ENCODE results near the gene HNRNPA3.
"Not testable (repeated sequence)": the region's sequence is repeated elsewhere in the genome, so short reads cannot be mapped to it uniquely, and the experiment has no call there.

HNRNPA3 gene

GRCh38 chr2:177212106-177212890, at the start of gene HNRNPA3:
Gene HNRNPA3, plus strand, starts transcription at chr2:177212794. Its CDS starts 6 bp downstream, at chr2:177212800.
- DNase-seq (ENCODE audit: low spot score) = peak; percentile 99

DNA sequence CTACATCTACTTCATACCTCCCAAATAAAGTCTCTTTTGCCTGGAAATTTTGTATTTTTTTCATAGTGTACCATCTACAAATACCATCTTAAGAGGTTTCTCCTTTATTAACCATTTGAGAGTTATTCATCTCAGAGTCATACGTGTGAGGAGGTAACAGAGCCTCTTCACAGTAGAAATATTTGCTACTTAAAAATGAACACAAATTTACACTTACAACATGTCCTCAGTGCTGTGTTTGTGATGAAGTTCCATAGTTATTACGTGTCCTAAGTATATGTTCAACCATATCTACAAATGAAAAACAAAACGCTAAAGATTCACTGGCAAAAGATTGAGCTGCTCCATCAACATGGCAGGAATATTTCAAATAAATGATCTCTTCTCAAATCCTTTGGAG, 48.5 kb upstream of the HNRNPA3 start:
- DNase-seq (ENCODE audit: low spot score) = peak; percentile 67

GRCh38 chr2:177164584-177165052, 48.0 kb upstream of the HNRNPA3 start:
- DNase-seq (ENCODE audit: low spot score) = peak; percentile 96

- peak; percentile 82 for DNase-seq (ENCODE audit: low spot score)
Measured at GRCh38 chr2:177165061-177165583, 47.5 kb upstream of the HNRNPA3 start.

DNA sequence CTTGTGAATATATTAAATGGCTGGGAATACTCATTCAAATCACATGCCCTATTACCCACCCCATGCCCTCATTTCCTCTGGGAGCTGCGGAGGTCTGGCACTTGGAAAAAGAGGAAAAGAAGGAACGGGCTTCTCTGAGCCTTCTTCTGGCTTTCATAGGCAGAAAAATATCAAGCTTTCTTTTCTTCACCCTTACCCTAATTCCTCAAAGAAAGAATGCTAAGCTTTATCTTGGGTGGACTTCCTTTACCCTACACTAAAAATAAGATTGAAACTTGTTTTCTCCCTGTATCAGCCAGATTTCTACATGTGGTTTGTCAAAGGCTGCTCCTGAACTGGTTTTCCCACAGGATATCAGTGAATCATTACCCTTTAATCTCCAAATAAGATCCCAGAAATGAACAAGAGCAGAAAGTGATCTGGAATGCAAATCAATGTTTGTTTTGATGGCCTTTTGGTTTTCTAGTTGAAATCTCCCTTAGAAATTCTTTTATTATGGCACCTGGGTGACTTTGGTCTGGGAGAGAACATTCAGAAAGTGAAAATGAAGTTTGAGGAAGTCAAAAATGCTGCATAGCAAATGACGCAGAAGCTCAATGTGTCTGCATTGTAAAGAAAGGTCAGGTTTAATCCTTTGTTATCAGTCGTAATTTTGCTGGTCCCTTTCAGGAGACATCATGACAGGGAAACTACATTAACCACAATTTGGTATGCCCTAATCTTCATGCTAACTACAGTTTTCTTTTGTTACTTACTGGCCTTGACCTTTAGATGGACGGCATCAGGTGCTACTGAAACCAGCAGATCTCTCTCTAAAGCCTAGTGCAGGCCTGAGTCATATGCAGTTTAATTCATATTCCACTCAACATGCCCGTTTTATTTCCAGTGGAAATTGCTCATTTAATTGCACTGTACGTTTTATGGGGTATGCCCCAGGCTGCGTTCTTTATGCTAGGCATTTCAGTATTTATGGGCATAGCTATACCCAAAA, 46.6 kb upstream of the HNRNPA3 start:
- peak; percentile 67 for DNase-seq (ENCODE audit: low spot score)

DNA sequence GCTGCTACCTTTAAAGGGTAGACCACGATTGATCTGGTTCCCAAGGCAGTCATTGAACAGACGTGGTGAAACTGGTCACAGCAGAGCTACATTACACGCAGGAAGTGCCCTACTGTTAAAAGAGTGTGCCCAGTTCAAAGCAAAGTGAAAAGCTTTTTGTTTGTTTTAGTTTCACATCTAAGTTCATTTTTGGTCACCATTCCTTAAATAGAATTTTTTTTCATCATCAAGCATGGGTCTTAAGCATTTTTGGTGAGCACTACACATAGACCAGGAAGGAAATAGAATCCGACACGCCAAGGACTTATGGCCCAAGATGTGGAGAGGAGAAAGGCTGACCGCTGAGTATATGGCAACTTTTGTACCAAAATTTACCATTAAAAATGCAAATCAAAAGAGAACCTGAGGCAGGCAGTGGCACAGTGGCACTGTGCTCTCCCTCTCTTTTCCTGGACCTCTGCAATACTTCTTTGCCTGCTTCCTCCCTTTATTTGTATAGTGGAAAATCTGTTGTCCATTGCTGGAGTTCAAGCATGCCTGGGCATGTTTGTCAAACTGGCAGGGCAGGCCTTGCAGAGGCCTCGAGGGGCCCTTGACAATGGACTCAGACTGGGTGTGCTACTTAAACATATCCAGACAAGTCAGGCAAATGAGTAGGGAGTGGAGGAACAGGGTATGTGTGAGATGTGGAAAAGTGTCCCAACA, 42.6 kb upstream of the HNRNPA3 start:
- DNase-seq (ENCODE audit: low spot score) = no peak

DNA sequence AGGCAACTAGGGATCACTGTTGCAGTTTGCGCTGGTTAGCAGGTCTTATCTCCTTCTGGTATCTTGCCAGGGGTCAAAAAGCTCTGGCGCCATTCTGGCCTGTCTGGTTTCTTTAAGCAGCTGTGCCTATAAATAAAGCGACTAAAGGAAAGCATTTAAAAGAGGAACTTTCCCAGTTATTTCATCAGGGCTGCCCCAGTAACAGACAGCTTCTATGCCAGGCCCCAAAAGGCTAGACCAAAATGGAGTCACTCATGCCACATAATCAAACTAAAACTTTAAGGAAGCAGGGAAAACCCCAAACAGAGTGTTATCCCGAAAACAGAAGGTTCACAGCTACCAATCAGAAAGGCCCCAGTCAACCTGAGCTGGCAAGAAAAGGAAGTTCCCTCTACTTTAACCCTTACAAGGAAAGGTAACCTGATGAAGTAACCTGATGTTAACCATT, 41.2 kb upstream of the HNRNPA3 start:
- DNase-seq (ENCODE audit: low spot score) = no peak

DNA sequence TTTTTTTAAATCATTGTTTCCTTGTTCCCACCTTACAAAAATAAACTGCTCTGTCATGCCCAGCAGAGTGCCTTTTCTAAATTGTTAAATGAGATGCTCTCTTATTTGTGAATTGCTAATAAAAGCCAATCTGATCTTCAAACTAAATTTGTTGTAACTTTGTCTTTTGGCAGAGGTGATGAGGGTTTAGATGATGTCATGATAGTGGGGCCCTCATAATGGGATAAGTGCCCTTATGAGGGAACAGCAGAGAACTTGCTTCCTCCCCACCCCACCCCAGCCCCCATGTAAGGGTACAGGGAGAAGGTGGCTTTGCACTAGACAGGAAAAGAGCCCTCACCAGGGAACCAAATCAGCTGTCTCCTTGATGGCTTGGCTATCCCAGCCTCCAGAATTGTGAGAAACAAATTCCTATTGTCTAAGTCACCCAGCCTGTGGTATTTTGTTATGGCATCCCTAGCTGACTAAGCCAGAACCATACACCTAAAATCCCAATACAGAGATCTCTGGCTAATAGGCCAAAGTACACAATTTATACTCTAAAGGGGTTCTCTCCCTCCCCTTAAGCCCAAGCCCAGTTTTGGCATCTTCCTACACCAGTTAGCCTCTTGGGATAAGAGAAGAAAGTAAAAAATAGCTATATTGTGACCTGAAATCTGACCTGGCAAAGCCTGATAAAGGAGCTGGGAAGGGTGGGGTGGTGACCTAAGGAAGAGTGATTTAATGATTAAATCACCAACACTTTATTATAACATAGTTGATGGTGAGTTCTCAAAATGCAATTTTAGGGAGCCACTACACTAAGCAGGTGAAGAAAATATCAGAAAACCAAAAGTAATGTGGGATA, 40.3 kb upstream of the HNRNPA3 start:
- DNase-seq (ENCODE audit: low spot score) = no peak

- DNase-seq (ENCODE audit: low spot score) = no peak
Measured at GRCh38 chr2:177174486-177174885, 38.1 kb upstream of the HNRNPA3 start.

- no peak for DNase-seq (ENCODE audit: low spot score)
Measured at GRCh38 chr2:177175917-177176668, 36.5 kb upstream of the HNRNPA3 start.

- DNase-seq (ENCODE audit: low spot score) = no peak
Measured at GRCh38 chr2:177178797-177179196, 33.8 kb upstream of the HNRNPA3 start.

- DNase-seq (ENCODE audit: low spot score) = no peak
Measured at GRCh38 chr2:177179227-177179626, 33.4 kb upstream of the HNRNPA3 start.

DNA sequence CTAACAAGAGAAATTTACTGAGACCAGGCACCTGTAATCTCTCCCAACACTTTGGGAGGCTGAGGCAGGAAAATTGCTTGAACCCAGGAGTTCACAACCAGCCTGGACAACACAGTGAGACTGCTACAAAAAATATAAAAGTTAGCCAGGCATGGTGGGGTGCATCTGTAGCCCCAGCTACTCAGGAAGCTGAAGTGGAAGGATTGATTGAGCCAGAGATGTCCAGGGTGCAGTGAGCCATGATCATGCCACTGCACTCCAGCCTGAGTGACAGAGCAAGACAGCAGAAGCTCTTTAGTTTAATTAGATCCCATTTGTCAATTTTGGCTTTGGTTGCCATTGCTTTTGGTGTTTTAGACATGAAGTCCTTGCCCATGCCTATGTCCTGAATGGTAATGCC, 32.9 kb upstream of the HNRNPA3 start:
- DNase-seq (ENCODE audit: low spot score) = not testable (repeated sequence)

DNA sequence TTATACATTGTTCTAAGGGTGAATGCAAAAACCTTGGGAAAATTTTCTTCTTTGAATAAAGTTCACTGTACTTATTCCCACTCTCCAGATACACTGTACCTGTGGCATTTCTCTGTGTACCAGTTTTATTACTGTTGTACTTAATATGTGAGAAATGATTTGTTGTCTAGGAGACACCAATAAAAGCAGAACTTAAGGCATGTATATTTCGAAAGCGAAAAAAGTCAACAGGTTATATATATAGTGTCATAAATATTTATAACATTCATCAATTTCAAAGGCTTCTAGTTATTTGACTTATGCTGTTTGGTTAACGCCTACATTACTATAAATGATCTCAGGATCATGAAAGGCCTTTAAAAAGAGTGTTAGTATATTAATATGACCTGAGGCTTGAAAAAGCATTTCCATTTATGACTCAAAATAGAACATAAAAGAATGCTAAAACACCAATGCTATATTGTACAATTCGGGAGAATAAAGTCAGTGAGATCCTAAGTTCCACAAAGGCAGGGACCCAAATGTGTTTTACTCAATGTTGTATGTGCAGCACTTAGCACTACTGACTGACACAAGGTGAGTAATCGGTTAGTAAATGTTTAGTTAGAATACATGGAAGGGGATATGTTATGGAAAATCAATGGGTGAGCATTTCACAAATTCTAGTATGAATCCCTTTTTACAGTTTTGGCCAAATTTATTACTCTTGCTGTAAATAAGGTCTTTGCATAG, 32.2 kb upstream of the HNRNPA3 start:
- no peak for DNase-seq (ENCODE audit: low spot score)

DNA sequence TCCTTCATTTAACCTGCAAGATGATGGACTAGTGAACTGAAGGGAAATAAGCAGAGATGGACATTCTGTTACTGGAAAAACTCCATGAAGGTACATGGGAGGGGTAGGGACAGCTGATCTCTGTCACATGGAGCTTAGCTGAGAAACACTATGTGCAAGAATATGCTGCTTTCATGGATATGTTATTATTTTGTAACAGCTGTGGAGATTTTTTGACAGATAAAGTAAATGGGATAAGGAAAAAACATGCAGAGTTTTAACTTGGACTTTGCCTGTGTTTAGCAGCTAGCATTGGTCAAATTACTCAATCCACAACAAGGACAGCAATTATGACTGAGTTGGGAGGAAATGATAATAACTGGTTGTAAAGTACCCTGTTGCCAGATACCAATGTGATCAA, 28.7 kb upstream of the HNRNPA3 start:
- DNase-seq (ENCODE audit: low spot score) = no peak

DNA sequence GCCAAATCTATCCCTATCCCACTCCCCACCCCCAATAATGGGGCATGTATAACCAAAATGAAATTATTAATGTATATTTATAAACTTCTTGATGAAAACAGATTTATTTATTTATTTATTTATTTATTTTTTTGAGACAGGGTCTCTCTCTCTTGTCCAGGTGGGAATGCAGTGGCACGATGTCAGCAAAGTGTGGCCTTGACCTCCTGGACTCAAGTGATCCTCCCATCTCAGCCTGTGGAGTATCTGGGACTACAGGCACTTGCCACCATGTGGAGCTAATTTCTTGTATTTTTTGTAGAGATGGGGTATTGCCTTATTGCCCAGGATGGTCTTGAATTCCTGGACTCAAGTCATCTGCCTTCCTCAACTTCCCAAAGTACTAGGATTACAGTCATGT, 28.0 kb upstream of the HNRNPA3 start:
- DNase-seq (ENCODE audit: low spot score) = no peak

DNA sequence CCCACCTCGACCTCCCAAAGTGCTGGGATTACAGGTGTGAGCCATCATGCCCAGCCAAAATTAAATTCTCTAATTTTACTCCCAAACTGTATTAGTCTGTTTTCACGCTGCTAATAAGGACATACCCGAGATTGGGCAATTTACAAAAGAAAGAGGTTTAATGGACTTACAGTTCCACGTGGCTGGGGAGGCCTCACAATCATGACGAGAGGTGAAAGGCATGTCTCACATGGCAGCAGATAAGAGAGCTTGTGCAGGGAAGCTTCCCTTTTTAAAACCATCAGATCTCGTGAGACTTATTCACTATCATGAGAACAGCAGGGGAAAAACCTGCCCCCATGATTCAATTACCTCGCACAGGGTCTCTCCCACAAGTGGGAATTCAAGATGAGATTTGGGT, 26.6 kb upstream of the HNRNPA3 start:
- DNase-seq (ENCODE audit: low spot score) = not testable (repeated sequence)

- no peak for DNase-seq (ENCODE audit: low spot score)
Measured at GRCh38 chr2:177187631-177188312, 24.8 kb upstream of the HNRNPA3 start.

All from cerebellar cortex (tissue), 1 donor.